Measurements from ENCODE around the gene COPS3.

Gene COPS3

DNA sequence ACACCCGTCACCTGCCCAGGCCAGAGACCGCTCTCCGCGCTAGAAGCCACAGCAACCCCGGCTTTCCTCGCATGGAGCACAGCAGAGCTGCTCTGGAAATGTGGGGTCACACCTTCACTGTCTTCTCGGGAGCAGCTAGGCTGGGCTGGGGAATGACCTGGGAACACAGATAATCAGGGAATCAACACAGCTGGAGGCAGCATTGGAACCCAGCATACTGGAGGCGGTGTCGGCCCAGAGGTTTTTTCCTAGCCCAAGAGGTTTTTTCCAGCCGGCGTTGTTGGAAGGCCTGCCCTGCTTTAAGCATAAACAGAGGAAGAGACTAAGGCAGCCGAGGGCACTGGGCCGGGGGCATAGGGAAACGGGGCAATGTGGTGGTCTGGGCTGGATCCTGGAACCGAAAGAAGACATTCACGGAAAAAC, 74.1 kb downstream of the COPS3 start:
- Histone ChIP-seq H3K9me3 (ENCODE audit: insufficient read depth, low read length, severe bottlenecking) (no peaks in the 10 kb centered on the region), H3K36me3 (ENCODE audit: insufficient read depth, low read length) (peaks cover 10% of the 10 kb centered on the region), H4K20me1 (ENCODE audit: insufficient read depth, low read length) (peaks cover 26% of the 10 kb centered on the region; the same call in 1 of the 2 replicates), H3K27ac (ENCODE audit: low read length) (no peak overlapping the region; the same call in 1 of the 2 replicates), H3K9ac (ENCODE audit: low read depth, low read length) (no peak overlapping the region), H3K4me3 (ENCODE audit: low read depth in 1 of 2, low read length in 2 of 2) (no peak overlapping the region), H3K27me3 (ENCODE audit: insufficient read depth, low read length, poor library complexity) (no peaks in the 10 kb centered on the region), H3K79me2 (ENCODE audit: insufficient read depth, low read length) (peaks cover 8% of the 10 kb centered on the region; the same call in 1 of the 2 replicates), H3K4me1 (ENCODE audit: insufficient read depth, low read length) (peaks cover 32% of the 10 kb centered on the region), H2AFZ (ENCODE audit: low read depth, low read length) (peak overlapping the region; percentile 51; the same call in 1 of the 2 replicates), H3K4me2 (ENCODE audit: insufficient read depth, low read length) (peak overlapping the region; percentile 91)
- DNase-seq: no peak
- no peak for ATAC-seq (ENCODE audit: insufficient read depth, low read depth)
- TF ChIP-seq, protein P1, sequence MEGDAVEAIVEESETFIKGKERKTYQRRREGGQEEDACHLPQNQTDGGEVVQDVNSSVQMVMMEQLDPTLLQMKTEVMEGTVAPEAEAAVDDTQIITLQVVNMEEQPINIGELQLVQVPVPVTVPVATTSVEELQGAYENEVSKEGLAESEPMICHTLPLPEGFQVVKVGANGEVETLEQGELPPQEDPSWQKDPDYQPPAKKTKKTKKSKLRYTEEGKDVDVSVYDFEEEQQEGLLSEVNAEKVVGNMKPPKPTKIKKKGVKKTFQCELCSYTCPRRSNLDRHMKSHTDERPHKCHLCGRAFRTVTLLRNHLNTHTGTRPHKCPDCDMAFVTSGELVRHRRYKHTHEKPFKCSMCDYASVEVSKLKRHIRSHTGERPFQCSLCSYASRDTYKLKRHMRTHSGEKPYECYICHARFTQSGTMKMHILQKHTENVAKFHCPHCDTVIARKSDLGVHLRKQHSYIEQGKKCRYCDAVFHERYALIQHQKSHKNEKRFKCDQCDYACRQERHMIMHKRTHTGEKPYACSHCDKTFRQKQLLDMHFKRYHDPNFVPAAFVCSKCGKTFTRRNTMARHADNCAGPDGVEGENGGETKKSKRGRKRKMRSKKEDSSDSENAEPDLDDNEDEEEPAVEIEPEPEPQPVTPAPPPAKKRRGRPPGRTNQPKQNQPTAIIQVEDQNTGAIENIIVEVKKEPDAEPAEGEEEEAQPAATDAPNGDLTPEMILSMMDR (IDR thresholded peaks at IDR 0.05; ENCODE audit: borderline replicate concordance, extremely low read depth, low read length, poor library complexity, severe bottlenecking): no peak
- no peak for TF ChIP-seq EZH2 (IDR thresholded peaks at IDR 0.05; ENCODE audit: borderline replicate concordance, low read depth, low read length, severe bottlenecking)

DNA sequence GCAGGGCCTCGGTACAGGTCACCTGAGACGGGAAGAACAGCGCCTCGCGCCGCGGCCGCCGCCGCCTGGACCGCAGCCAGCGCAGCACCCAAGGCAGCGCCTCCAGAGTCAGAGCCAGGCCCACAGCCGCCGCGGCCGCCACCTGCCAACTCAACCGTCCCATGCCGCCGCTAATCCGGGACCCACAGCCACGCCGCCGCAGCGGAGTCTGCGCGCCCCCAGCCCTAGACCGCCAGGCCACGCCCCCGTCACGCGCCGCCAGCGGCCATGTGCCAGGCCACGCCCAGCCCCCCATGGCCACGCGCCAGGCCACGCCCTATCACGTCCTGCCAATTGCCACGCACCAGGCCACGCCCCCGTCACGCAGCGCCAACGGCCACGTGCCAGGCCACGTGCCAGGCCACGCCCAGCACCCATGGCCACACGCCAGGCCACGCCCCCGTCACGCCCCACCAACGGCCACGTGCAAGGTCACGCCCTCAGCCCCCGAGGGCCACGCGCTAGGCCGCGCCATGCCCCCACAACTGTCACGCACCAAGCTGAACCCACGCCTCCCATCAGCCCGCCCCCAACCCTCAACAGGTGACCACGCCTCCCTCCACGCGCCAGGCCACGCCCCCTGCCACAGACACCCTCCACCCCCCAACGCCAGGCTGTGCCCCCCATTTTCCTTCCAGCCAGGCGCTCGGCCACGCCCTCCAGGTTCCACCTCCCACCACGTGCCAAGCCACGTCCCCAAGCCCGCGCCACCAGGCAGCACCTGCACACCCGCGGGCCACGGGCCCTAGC, 74.7 kb downstream of the COPS3 start, which contains the start of gene PLD6:
Gene PLD6, minus strand, starts transcription at position 210 of the 789 bp plus-strand sequence. Its CDS starts 47 bp downstream, at position 163.
- no peaks in the 10 kb centered on the region for H3K9me3 ChIP-seq (ENCODE audit: insufficient read depth, low read length, severe bottlenecking)
- DNase-seq (peak; percentile 90), ATAC-seq (ENCODE audit: insufficient read depth, low read depth) (peak; percentile 78)
- peaks cover 32% of the 10 kb centered on the region for H3K4me1 ChIP-seq (ENCODE audit: insufficient read depth, low read length)
- TF ChIP-seq, protein P1 (IDR thresholded peaks at IDR 0.05; ENCODE audit: borderline replicate concordance, extremely low read depth, low read length, poor library complexity, severe bottlenecking): no peak
- TF ChIP-seq EZH2 (IDR thresholded peaks at IDR 0.05; ENCODE audit: borderline replicate concordance, low read depth, low read length, severe bottlenecking): no peak
- H3K79me2 ChIP-seq (ENCODE audit: insufficient read depth, low read length): peaks cover 8% of the 10 kb centered on the region; the same call in 1 of the 2 replicates
- peak within 1 kb of the TSS; percentile 68 for H2AFZ ChIP-seq (ENCODE audit: low read depth, low read length)
- peak within 1 kb of the TSS; percentile 70 for H3K9ac ChIP-seq (ENCODE audit: low read depth, low read length)
- H3K36me3 ChIP-seq (ENCODE audit: insufficient read depth, low read length): peaks cover 8% of the 10 kb centered on the region
- H3K27ac ChIP-seq (ENCODE audit: low read length): peak within 1 kb of the TSS; percentile 59
- peaks cover 26% of the 10 kb centered on the region; the same call in 1 of the 2 replicates for H4K20me1 ChIP-seq (ENCODE audit: insufficient read depth, low read length)
- peak within 1 kb of the TSS; percentile 37 to 62; a peak in 3 of 4 replicates for H3K4me3 ChIP-seq (ENCODE audit: low read depth in 1 of 2, low read length in 2 of 2)
- H3K27me3 ChIP-seq (ENCODE audit: insufficient read depth, low read length, poor library complexity): no peaks in the 10 kb centered on the region
- H3K4me2 ChIP-seq (ENCODE audit: insufficient read depth, low read length): peak within 1 kb of the TSS; percentile 91

DNA sequence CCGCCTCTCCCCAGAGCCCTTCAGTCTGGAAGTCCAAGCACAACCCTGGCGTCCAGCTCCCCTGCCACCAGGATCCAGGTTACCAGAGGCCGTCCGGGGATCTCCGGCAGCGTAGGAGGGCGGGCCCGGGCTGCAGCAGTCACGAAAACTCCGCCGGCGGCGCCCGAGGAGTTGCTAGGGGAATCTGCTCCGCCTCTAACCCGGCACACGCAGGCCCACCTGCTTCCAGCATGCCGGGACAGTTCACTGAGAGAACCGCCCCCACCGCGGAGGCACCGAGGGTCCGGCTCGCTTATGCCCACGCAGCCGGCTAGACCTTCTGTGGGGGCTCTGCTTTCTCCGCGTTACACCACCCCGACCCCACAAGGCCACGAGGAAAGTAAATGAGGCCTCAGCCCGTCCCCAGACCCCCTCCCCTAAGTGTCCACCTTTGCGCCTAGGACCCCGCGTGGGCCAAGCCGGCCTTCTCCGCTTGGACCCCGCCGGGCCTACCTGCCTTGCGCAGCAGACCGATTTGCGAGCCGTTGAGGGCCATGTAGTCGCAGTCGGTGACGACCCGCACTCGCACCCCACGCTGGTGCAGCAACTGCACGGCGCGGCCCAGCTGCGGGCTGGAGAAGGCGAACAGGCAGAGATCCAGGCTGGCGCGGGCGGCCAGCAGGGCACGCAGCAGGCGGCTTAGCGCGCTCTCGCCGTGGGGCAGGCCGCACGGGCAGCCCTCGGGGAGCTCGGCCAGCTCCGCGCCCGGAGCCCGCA, 75.5 kb downstream of the COPS3 start:
- H3K27me3 ChIP-seq (ENCODE audit: insufficient read depth, low read length, poor library complexity): no peaks in the 10 kb centered on the region
- peaks cover 26% of the 10 kb centered on the region; the same call in 1 of the 2 replicates for H4K20me1 ChIP-seq (ENCODE audit: insufficient read depth, low read length)
- H2AFZ ChIP-seq (ENCODE audit: low read depth, low read length): peak overlapping the region; percentile 68
- peak overlapping the region; percentile 59 for H3K27ac ChIP-seq (ENCODE audit: low read length)
- peak overlapping the region; percentile 37 to 62; a peak in 3 of 4 replicates for H3K4me3 ChIP-seq (ENCODE audit: low read depth in 1 of 2, low read length in 2 of 2)
- no peaks in the 10 kb centered on the region for H3K9me3 ChIP-seq (ENCODE audit: insufficient read depth, low read length, severe bottlenecking)
- peaks cover 32% of the 10 kb centered on the region for H3K4me1 ChIP-seq (ENCODE audit: insufficient read depth, low read length)
- no peak for TF ChIP-seq EZH2 (IDR thresholded peaks at IDR 0.05; ENCODE audit: borderline replicate concordance, low read depth, low read length, severe bottlenecking)
- TF ChIP-seq, protein P1 (IDR thresholded peaks at IDR 0.05; ENCODE audit: borderline replicate concordance, extremely low read depth, low read length, poor library complexity, severe bottlenecking): no peak
- H3K79me2 ChIP-seq (ENCODE audit: insufficient read depth, low read length): peaks cover 8% of the 10 kb centered on the region; the same call in 1 of the 2 replicates
- DNase-seq (peak; percentile 62), ATAC-seq (ENCODE audit: insufficient read depth, low read depth) (peak; percentile 70)
- H3K36me3 ChIP-seq (ENCODE audit: insufficient read depth, low read length): peaks cover 9% of the 10 kb centered on the region
- peak overlapping the region; percentile 70 for H3K9ac ChIP-seq (ENCODE audit: low read depth, low read length)
- peak overlapping the region; percentile 91 for H3K4me2 ChIP-seq (ENCODE audit: insufficient read depth, low read length)

Data from DND-41 (cell line).